ENCODE measurements around the gene GALNT2.

DNA sequence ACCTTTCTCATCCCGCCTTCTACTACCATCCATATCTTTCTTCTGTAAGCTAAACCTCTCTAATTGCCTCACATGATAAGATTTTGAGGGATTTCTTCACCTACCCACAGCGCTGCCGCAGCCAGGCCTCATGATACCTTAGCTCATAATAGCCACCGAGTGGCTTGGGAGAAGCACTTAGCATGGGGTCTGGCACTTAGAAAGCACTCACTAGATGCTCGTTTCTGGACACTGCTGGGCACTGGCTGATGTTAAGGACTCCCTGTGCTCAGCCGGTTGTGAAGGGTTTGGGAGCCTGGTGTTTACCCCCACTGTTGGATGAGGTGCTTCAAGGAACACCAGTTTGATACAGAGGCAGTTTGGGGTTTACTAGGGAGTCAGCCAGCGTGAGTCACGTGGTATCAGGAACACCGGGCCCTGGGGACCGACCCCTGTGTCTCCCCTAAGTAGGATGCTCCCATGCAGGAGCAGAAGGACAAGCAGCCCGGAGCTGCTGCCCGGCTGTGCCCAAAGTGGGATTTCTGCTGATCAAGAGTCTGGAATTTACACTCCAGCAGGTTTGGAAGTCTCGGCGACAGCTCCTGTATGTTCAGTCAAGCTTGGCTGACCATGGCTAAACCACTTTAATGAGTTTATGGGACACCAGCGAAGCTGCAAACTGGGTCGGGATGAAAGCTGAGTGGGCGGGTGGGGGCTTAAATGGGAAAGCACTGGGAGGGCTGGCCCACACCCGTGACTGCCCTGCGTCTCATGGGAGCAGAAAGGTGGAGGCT, 63.3 kb downstream of the GALNT2 start:
- TF ChIP-seq POLR2AphosphoS5 (IDR thresholded peaks at IDR 0.05; ENCODE audit: borderline replicate concordance, low read depth, low read length): no peak
- TF ChIP-seq EZH2 (IDR thresholded peaks at IDR 0.05): no peak
- TF ChIP-seq FOXP2 (optimal IDR thresholded peaks at IDR 0.05; ENCODE audit: control extremely low read depth, extremely low read length, insufficient read depth): no peak
